ENCODE measurements around the gene NFYA. TPM values are rescaled to one million over a fixed set of nuclear protein-coding genes. Genes with fewer than 3 reads are reported as not detected.

NFYA gene
- total and polyA plus RNA-seq, 8 donors, result 5.4 to 14.1 (median 7.8) TPM

DNA sequence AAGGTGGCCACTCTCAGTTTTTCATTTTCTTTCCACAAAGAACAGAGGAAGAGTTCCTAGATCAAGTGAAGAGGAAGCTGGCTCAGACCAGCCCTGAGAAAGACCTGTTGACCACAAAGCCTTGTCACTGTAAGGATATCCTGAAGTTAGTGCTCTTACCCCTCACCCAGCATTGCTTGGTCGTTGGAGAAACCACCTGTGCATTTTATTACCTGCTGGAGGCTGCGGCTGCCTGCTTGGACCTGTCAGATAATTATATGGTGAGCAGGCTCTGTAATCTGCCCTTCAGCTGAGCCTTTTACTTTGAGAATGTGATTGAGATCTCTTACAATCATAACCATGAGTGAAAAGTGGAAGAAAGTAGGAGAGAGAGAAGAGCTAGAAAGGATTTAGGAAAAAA is 59.5 kb downstream of the NFYA start:
- FAIRE-seq (no peak), DNase-seq (no peak), ATAC-seq (no peak)
- no peaks in the 10 kb centered on the region for H3K4me1 ChIP-seq
- intact Hi-C loops (cut with DNase I), result no loop called here
- H3K36me3 ChIP-seq, result peaks cover 0 to 12% (median 0%) of the 10 kb centered on the region in 3 donors
- no peak overlapping the region for H3K4me3 ChIP-seq
- H3K27me3 ChIP-seq, result no peaks in the 10 kb centered on the region
- WGBS, 2 donors, result 63 to 71% methylated on average over 2 of the region's 2 CpGs
- TF ChIP-seq, protein P1, sequence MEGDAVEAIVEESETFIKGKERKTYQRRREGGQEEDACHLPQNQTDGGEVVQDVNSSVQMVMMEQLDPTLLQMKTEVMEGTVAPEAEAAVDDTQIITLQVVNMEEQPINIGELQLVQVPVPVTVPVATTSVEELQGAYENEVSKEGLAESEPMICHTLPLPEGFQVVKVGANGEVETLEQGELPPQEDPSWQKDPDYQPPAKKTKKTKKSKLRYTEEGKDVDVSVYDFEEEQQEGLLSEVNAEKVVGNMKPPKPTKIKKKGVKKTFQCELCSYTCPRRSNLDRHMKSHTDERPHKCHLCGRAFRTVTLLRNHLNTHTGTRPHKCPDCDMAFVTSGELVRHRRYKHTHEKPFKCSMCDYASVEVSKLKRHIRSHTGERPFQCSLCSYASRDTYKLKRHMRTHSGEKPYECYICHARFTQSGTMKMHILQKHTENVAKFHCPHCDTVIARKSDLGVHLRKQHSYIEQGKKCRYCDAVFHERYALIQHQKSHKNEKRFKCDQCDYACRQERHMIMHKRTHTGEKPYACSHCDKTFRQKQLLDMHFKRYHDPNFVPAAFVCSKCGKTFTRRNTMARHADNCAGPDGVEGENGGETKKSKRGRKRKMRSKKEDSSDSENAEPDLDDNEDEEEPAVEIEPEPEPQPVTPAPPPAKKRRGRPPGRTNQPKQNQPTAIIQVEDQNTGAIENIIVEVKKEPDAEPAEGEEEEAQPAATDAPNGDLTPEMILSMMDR (IDR thresholded peaks at IDR 0.05), result no peak
- no peaks in the 10 kb centered on the region for H3K9me3 ChIP-seq
- no peak overlapping the region for H3K27ac ChIP-seq

DNA sequence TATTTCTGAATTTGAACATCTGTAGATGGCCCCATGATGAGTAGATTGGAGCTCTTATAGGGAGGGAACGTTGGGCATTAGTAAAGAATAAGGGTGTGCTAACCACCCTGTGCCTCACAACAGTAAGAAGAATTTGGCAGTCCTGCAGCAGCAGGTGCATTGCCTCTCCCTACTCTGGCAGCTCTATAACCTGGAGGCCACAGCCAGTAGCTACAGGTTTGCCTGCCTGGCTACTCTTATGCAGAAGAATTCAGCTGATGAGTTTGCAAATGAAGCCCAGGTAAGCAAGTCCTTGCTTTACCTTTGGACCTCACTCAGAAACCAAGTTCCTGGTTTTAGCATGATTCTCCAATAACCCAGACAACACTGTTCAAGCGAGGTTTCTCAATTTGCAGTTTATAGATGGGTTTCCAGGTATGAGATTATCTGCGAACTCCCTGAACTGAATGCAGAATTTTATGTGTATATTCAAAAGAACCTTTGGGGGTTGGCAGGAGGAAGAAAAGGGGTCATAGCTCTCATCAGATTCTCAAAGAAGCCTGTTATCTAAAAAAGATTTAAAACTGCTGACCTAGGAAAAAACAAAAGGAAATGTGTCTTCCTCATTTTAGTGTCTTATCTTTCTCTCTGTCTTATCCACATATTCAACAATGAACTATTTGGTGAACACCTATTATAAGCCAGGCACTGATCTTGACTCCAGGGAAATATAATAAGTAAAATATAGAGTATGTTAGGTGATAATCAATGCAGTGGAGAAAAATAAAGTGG is 62.5 kb downstream of the NFYA start:
- intact Hi-C loops (cut with DNase I), result no loop called here
- H3K4me3 ChIP-seq, result no peak overlapping the region
- H3K27me3 ChIP-seq, result no peaks in the 10 kb centered on the region
- TF ChIP-seq, protein P1 (IDR thresholded peaks at IDR 0.05), result no peak
- H3K9me3 ChIP-seq, result no peaks in the 10 kb centered on the region
- ATAC-seq, result no peak
- H3K36me3 ChIP-seq, result peaks cover 0 to 16% (median 0%) of the 10 kb centered on the region in 3 donors
- H3K4me1 ChIP-seq, result no peaks in the 10 kb centered on the region
- DNase-seq, result no peak
- no peak for FAIRE-seq
- 88 to 93% methylated on average over 3 of the region's 3 CpGs for WGBS, 2 donors
- H3K27ac ChIP-seq, result no peak overlapping the region

DNA sequence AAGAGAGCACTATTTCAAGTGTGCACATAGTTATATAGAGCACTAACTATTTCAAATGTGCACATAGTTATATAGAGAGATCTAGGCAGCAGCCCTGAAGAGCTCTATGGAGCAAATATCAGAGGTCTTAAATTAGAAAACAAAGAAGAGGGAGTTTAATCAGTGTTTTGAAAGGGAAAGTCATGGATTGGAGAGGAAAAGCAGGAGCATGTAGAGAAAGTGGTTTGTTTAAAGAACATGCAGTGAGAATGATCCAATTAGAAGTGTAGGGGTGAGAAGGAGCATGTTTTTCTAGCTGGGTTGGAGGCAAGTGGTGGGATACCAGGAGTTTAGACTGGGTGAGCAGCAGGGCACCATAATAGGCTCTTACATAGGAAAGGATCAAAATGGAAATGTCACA is 64.1 kb downstream of the NFYA start:
- intact Hi-C loops (cut with DNase I), result no loop called here
- FAIRE-seq, result no peak
- TF ChIP-seq, protein P1 (IDR thresholded peaks at IDR 0.05), result no peak
- no peak for DNase-seq
- Histone ChIP-seq H3K4me1 (no peaks in the 10 kb centered on the region), H3K27me3 (no peaks in the 10 kb centered on the region), H3K27ac (no peak overlapping the region), H3K4me3 (no peak overlapping the region), H3K9me3 (no peaks in the 10 kb centered on the region), H3K36me3 (peaks cover 0 to 24% (median 0%) of the 10 kb centered on the region in 3 donors)
- ATAC-seq, result no peak

DNA sequence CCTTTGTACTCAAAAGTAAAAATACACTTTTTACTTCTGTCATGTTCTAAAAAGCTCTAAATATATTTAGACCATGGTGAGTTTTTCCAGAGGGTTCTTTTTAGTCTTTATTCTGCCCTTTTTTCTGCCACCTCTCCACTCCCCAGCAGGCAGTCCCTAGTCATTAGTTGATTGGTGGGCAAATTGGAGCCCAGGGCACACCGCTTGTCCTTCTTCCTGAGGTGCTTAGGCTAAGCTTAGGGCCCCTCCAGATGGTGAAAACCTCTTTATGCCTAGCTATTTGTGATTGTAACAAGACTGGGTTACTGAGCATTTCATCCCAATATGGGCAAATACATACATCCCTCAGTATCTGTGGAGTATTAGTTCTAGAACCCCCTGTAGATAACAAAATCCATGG is 75.1 kb downstream of the NFYA start:
- WGBS, 2 donors, result 96 to 100% methylated on average over 1 of the region's 1 CpG

More for the DNA sequence above, 75.1 kb downstream of the NFYA start:
- Histone ChIP-seq H3K27me3 (no peaks in the 10 kb centered on the region), H3K4me1 (no peaks in the 10 kb centered on the region), H3K27ac (no peak overlapping the region), H3K4me3 (no peak overlapping the region), H3K36me3 (no peaks in the 10 kb centered on the region), H3K9me3 (no peaks in the 10 kb centered on the region)
- intact Hi-C loops (cut with DNase I), result no loop called here
- FAIRE-seq (no peak), DNase-seq (no peak), ATAC-seq (no peak)
- TF ChIP-seq, protein P1 (IDR thresholded peaks at IDR 0.05), result no peak

Other genes starting within 250 kb of the NFYA start
- 10 to 100 TPM in 5 of 6 donors, 1 to 10 TPM in 1; 7.2 to 37.6 (median 12.0) TPM for gene UNC5CL, start 33.8 kb upstream of the NFYA start, total RNA-seq
- gene UNC5CL, start 33.8 kb upstream of the NFYA start, polyA plus RNA-seq, result 10 to 100 TPM; 37.0 to 40.6 TPM
- gene TSPO2, start 30.5 kb upstream of the NFYA start, total RNA-seq, result under 1 TPM in 1 of 6 donors, not detected in 5; 0.28 TPM
- gene TSPO2, start 30.5 kb upstream of the NFYA start, polyA plus RNA-seq, result under 1 TPM; 0.12 to 0.42 TPM
- 10 to 100 TPM in 1 of 6 donors, 1 to 10 TPM in 5; 2.7 to 13.2 (median 8.6) TPM for gene APOBEC2, start 19.8 kb upstream of the NFYA start, total RNA-seq
- 10 to 100 TPM in 1 of 2 donors, 1 to 10 TPM in 1; 6.6 to 29.6 TPM for gene APOBEC2, start 19.8 kb upstream of the NFYA start, polyA plus RNA-seq
- 10 to 100 TPM; 16.0 to 26.9 (median 20.6) TPM for gene OARD1, start 618 bp upstream of the NFYA start, total RNA-seq
- 10 to 100 TPM; 21.1 to 30.9 TPM for gene OARD1, start 618 bp upstream of the NFYA start, polyA plus RNA-seq
- under 1 TPM in 2 of 6 donors, not detected in 4; 0.28 to 0.84 TPM for gene TREML1, start 81.4 kb downstream of the NFYA start, total RNA-seq
- gene TREML1, start 81.4 kb downstream of the NFYA start, polyA plus RNA-seq, result under 1 TPM; 0.19 to 0.28 TPM
- 10 to 100 TPM in 1 of 6 donors, 1 to 10 TPM in 3, under 1 TPM in 2; 0.59 to 27.1 (median 2.1) TPM for gene TREM2, start 90.1 kb downstream of the NFYA start, total RNA-seq
- 1 to 10 TPM; 1.5 to 2.1 TPM for gene TREM2, start 90.1 kb downstream of the NFYA start, polyA plus RNA-seq
- gene TREML2, start 128.2 kb downstream of the NFYA start, total RNA-seq, result under 1 TPM in 2 of 6 donors, not detected in 4; 0.09 to 0.12 TPM
- gene TREML2, start 128.2 kb downstream of the NFYA start, polyA plus RNA-seq, result not detected
- not detected for gene TREML4, start 155.4 kb downstream of the NFYA start, total RNA-seq
- not detected for gene TREML4, start 155.4 kb downstream of the NFYA start, polyA plus RNA-seq
- 1 to 10 TPM in 2 of 6 donors, under 1 TPM in 3, not detected in 1; 0.12 to 2.8 (median 0.72) TPM for gene TREM1, start 213.7 kb downstream of the NFYA start, total RNA-seq
- gene TREM1, start 213.7 kb downstream of the NFYA start, polyA plus RNA-seq, result under 1 TPM; 0.08 to 0.16 TPM